ENCODE results near the gene PPFIA4.

DNA sequence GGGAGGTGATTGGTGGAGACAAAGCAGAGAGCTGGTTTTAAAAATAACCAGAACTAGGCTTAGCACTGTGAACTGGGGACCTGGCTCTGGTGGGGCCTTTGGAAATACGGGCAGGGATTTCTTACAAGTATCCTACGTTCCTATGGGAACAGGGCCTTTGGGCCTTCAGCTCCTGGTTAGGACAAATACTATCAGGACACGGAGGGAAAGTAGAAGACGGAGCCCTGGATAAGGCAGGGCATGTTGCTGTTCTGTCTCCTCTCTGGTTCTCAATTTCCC, 64.8 kb downstream of the PPFIA4 start:
- no peak for TF ChIP-seq CTCF (IDR thresholded peaks at IDR 0.05; ENCODE audit: extremely low read depth in 1 of 2, insufficient read depth in 1 of 2, low read depth in 1 of 2, low read length in 2 of 2)
- no peak for TF ChIP-seq EZH2 (IDR thresholded peaks at IDR 0.05; ENCODE audit: borderline replicate concordance, low read depth, low read length, severe bottlenecking)
- no peak for TF ChIP-seq POLR2AphosphoS5 (IDR thresholded peaks at IDR 0.05; ENCODE audit: insufficient read depth, low read depth, low read length)
- no peak for TF ChIP-seq MAX (IDR thresholded peaks at IDR 0.05; ENCODE audit: insufficient read depth, insufficient read length)
- no peak for TF ChIP-seq JUN (IDR thresholded peaks at IDR 0.05; ENCODE audit: borderline replicate concordance, insufficient read depth, insufficient read length, low read depth)
- no peak for TF ChIP-seq POLR2A (IDR thresholded peaks at IDR 0.05; ENCODE audit: low read depth, low read length)
- no peak for TF ChIP-seq MYC (IDR thresholded peaks at IDR 0.05; ENCODE audit: low read depth, low read length)

All from endothelial cell of umbilical vein (primary cell).